Measurements from ENCODE around the gene BRD9.

GRCh38 chr5:852431-853401, 39.9 kb downstream of the BRD9 start:
- no peak for TF ChIP-seq USF2 (IDR thresholded peaks at IDR 0.05)
- TF ChIP-seq HOXA7 (CRISPR knock-in tag; IDR thresholded peaks at IDR 0.05): no peak
- TF ChIP-seq MYC (IDR thresholded peaks at IDR 0.05; ENCODE audit: borderline replicate concordance, low read length): no peak
- TF ChIP-seq RAD21 (conservative IDR thresholded peaks at IDR 0.05 in 1 of 2, IDR thresholded peaks at IDR 0.05 in 1 of 2): no peak
- no peak for TF ChIP-seq CTCF (IDR thresholded peaks at IDR 0.05)
- no peak for TF ChIP-seq POLR2A (IDR thresholded peaks at IDR 0.05; ENCODE audit: low read length)
- no peak for TF ChIP-seq HMGXB4 (CRISPR knock-in tag; IDR thresholded peaks at IDR 0.05; ENCODE audit: borderline replicate concordance)
- TF ChIP-seq RFX5 (IDR thresholded peaks at IDR 0.05): no peak
- TF ChIP-seq MAX (IDR thresholded peaks at IDR 0.05): no peak
- TF ChIP-seq JUN (IDR thresholded peaks at IDR 0.05): no peak
- no peak for TF ChIP-seq CHD4 (IDR thresholded peaks at IDR 0.05; ENCODE audit: borderline replicate concordance)
- no peak for TF ChIP-seq EHMT2 (IDR thresholded peaks at IDR 0.05; ENCODE audit: low read depth)
- TF ChIP-seq HOXB5 (CRISPR knock-in tag; IDR thresholded peaks at IDR 0.05): no peak
- TF ChIP-seq SREBF2 (IDR thresholded peaks at IDR 0.05): no peak
